NB4 (cell line): Measurements from ENCODE around the gene SIRT5.
A peak's percentile ranks its signal among the peaks of the same experiment; 100 is the strongest.

ENCODE experiments used
- DNase-seq: peaks from one replicate; pipeline ENCODE4 v3.0.0; 2010; ENCODE audit warnings: low read depth
- H3K4me3 ChIP-seq: one replicate; pipeline ENCODE4 v1.5.1; 2011; ENCODE audit warnings: mild to moderate bottlenecking, low read depth, low read length, moderate library complexity
- MAX ChIP-seq: IDR thresholded peaks from 2 replicates; pipeline ENCODE4 v1.6.1; 2011; ENCODE audit warnings: low read depth, low read length
- MYC ChIP-seq: IDR thresholded peaks from 2 replicates; pipeline ENCODE4 v1.6.1; 2011; ENCODE audit warnings: low read depth, low read length
- POLR2A ChIP-seq: IDR thresholded peaks from 2 replicates; pipeline ENCODE4 v1.6.1; 2011; ENCODE audit warnings: mild to moderate bottlenecking; ENCODE audit not compliant: insufficient read length; ENCODE audit errors: extremely low read depth
- TF ChIP-seq, protein P1 (sequence below): IDR thresholded peaks from one replicate; pipeline ENCODE4 v1.5.1; 2012; ENCODE audit warnings: low read depth, low read length

SIRT5 gene

GRCh38 chr6:13614126-13614925 is 39.9 kb downstream of the SIRT5 start:
- TF ChIP-seq, protein P1, sequence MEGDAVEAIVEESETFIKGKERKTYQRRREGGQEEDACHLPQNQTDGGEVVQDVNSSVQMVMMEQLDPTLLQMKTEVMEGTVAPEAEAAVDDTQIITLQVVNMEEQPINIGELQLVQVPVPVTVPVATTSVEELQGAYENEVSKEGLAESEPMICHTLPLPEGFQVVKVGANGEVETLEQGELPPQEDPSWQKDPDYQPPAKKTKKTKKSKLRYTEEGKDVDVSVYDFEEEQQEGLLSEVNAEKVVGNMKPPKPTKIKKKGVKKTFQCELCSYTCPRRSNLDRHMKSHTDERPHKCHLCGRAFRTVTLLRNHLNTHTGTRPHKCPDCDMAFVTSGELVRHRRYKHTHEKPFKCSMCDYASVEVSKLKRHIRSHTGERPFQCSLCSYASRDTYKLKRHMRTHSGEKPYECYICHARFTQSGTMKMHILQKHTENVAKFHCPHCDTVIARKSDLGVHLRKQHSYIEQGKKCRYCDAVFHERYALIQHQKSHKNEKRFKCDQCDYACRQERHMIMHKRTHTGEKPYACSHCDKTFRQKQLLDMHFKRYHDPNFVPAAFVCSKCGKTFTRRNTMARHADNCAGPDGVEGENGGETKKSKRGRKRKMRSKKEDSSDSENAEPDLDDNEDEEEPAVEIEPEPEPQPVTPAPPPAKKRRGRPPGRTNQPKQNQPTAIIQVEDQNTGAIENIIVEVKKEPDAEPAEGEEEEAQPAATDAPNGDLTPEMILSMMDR = no peak
- TF ChIP-seq MYC (no peak), MAX (no peak), POLR2A (no peak)
- H3K4me3 ChIP-seq = peak overlapping the region; percentile 99
- peak; percentile 77 for DNase-seq

DNA sequence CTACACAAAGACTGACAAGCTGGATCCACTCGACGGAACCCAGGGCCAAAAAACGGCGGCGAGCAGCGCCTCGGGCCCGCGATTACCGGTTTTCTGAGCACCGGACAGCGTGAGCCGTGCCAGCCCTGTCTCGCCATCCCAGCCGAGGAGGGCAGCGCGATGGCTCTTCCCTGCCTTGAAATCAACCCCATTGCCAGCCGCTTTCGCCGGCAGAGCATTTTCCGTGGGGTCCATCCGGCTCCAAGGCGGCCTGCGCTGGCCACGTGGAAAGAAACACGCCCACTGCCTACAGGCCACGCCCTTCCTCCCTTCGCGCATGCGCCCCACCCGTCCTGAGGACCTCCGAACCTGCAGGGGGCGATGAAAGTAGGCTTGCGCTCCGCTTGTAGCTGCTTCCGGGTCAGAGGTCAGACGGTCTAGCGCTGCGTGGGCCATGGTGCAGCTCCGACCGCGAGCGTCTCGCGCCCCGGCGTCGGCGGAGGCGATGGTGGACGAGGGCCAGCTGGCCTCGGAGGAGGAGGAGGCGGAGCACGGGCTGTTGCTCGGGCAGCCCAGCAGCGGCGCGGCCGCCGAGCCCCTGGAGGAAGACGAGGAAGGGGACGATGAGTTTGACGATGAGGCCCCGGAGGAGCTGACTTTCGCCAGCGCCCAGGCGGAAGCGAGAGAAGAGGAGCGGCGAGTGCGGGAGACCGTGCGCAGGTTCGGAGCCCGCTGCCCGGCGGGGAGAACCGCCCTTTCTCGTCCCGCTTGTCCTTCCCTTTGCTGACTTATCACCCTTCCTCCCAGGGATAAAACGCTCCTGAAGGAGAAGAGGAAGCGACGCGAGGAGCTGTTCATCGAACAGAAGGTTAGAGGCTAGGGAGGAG is 40.8 kb downstream of the SIRT5 start, which contains the start of gene NOL7:
NOL7 (plus strand) TSS at position 410 of the 866 bp plus-strand sequence; CDS start at position 434, 24 bp downstream.
- DNase-seq = peak; percentile 99
- H3K4me3 ChIP-seq = peak within 1 kb of the TSS; percentile 99
- TF ChIP-seq MAX (peak; percentile 99), POLR2A (peak; percentile 87), MYC (peak; percentile 100)
- TF ChIP-seq, protein P1 = peak; percentile 81

DNA sequence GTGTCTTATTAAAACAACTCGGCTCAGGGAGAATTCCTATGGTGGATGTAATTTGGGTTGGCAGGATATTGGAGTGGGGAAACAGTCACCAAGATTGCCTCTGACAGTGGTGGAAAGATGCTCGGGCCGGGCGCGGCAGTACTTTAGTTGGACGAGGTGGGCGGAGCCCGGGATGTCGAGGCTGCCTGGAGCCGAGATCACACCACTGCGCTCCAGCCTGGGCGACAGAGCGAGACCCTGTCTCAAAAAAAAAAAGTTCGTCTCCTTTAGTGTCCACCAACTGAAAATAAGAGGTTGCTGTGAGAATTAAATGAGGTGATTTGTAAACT is 41.4 kb downstream of the SIRT5 start:
- DNase-seq = peak; percentile 55
- peak overlapping the region; percentile 99 for H3K4me3 ChIP-seq
- TF ChIP-seq MAX (0 out of 2 replicates have a peak, but pooled peaks have one; percentile 17), MYC (no peak)

DNA sequence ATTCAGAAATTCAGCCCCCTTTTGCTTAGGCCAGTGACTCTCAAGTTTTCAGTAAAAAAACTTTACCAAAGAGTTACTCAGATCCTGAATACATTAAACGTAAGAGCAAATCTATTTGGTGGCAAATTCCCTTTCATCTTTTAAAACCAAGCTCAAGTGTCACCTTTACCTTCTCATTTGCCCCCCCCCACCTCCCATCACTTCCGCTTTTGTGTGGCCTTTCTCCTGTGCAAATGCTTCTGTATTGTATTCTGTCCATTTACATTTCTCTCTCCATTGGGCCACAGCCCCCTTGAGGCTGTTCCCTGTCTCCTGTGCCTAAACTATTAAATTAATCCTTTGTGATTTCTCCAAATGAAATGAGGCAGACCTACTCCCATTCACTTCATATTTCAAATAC is 42.7 kb downstream of the SIRT5 start:
- TF ChIP-seq, protein P1 = no peak
- no peak for TF ChIP-seq MAX
- no peak for DNase-seq
- H3K4me3 ChIP-seq = peak overlapping the region; percentile 99

GRCh38 chr6:13624871-13625288 is 50.5 kb downstream of the SIRT5 start:
- DNase-seq = peak; percentile 78
- TF ChIP-seq, protein P1 = peak; percentile 64
- TF ChIP-seq MAX = no peak
- H3K4me3 ChIP-seq = no peak overlapping the region
